ENCODE measurements around the gene SELENOK.
A peak's percentile ranks its signal among the peaks of the same experiment; 100 is the strongest.

Gene SELENOK

GRCh38 chr3:53885239-53885638 lies 6.4 kb downstream of the SELENOK start:
- TF ChIP-seq CTCF (IDR thresholded peaks at IDR 0.05; ENCODE audit: insufficient read depth, low read depth, low read length, missing control alignments): no peak
- no peak overlapping the region for H3K4me3 ChIP-seq (ENCODE audit: low read depth, low read length)
- DNase-seq (ENCODE audit: low read depth): peak; percentile 57

- no peak overlapping the region for H3K4me3 ChIP-seq (ENCODE audit: low read depth, low read length)
- TF ChIP-seq CTCF (IDR thresholded peaks at IDR 0.05; ENCODE audit: insufficient read depth, low read depth, low read length, missing control alignments): no peak
- no peak for DNase-seq (ENCODE audit: low read depth)
These were observed 7.0 kb downstream of the SELENOK start for GRCh38 chr3:53884623-53885022.

- no peak for DNase-seq (ENCODE audit: low read depth)
- TF ChIP-seq CTCF (IDR thresholded peaks at IDR 0.05; ENCODE audit: insufficient read depth, low read depth, low read length, missing control alignments): no peak
- H3K4me3 ChIP-seq (ENCODE audit: low read depth, low read length): no peak overlapping the region
These were observed 8.7 kb downstream of the SELENOK start for GRCh38 chr3:53883008-53883407.

GRCh38 chr3:53881691-53882593 lies 9.7 kb downstream of the SELENOK start, which contains the start of gene ACTR8:
Gene ACTR8, minus strand, starts transcription at chr3:53882152. Its CDS starts 51 bp downstream, at chr3:53882101.
- peak within 1 kb of the TSS; percentile 94 for H3K4me3 ChIP-seq (ENCODE audit: low read depth, low read length)
- peak; percentile 93 for DNase-seq (ENCODE audit: low read depth)
- TF ChIP-seq CTCF (IDR thresholded peaks at IDR 0.05; ENCODE audit: insufficient read depth, low read depth, low read length, missing control alignments): no peak

- peak overlapping the region; percentile 94 for H3K4me3 ChIP-seq (ENCODE audit: low read depth, low read length)
- DNase-seq (ENCODE audit: low read depth): no peak
These were observed 11.0 kb downstream of the SELENOK start for GRCh38 chr3:53880396-53881345.

More at GRCh38 chr3:53880396-53881345, 11.0 kb downstream of the SELENOK start:
- TF ChIP-seq CTCF (IDR thresholded peaks at IDR 0.05; ENCODE audit: insufficient read depth, low read depth, low read length, missing control alignments): no peak

All from GM12865 (cell line).